HCT116 (cell line): ENCODE results near the gene RANBP10. TPM values are rescaled to one million over a fixed set of nuclear protein-coding genes. Genes with fewer than 3 reads are reported as not detected.

Source experiments
- ATAC-seq: fragments of 200-7000 bp; cut with Tn5 transposase; 2 replicates; pipeline ENCODE4 v1.9.1; 2020; ENCODE audit warnings: mild to moderate bottlenecking, moderate library complexity
- BruUV-seq: library from RNA; stranded (reverse); fragments of 400-500 nt; replicated peaks from 2 replicates; lab custom pipeline; 2021; lab: Mats Ljungman, UMichigan
- CTCF ChIA-PET: fragments of 300-600 bp; sonication (Branson Sonifier 250); formaldehyde crosslinking; loops from one replicate; lab custom pipeline; 2021; ENCODE audit warnings: antibody characterized with exemption; lab: Charles Lee
- POLR2A ChIA-PET: fragments of 300-600, 350-600 bp; sonication (Branson Sonifier 250); formaldehyde crosslinking; loops from one replicate; lab custom pipeline; 2021; ENCODE audit warnings: antibody characterized with exemption; lab: Charles Lee
- RAD21 ChIA-PET, 2 experiments: fragments of 300-600 bp; sonication (Branson Sonifier 250); formaldehyde crosslinking; loops; one replicate each; lab custom pipeline; 2023; ENCODE audit warnings: low total read pairs in 2 of 2; ENCODE audit not compliant: uncharacterized antibody in 2 of 2, unreplicated experiment in 2 of 2, low non-redundant PET in 1 of 2; lab: Charles Lee
- DNase-seq: peaks from one replicate; pipeline ENCODE4 v3.0.0-alpha.2; 2010; ENCODE audit warnings: low read depth, low spot score
- H2AFZ ChIP-seq: fragments of 200-600 bp; shearing (Covaris generic), sonication (generic); 2 replicates; pipeline ENCODE4 v1.6.1; 2017; ENCODE audit warnings: low read depth, mixed run types, mixed read lengths, antibody characterized with exemption, low read length; ENCODE audit not compliant: poor library complexity, severe bottlenecking
- H3K27ac ChIP-seq: 2 replicates; pipeline ENCODE4 v1.5.1; 2012; ENCODE audit warnings: low read depth, low read length
- H3K27me3 ChIP-seq: fragments of 200-600 bp; sonication (generic); 2 replicates; pipeline ENCODE4 v1.6.1; 2016; ENCODE audit warnings: mixed run types, low read length, mixed read lengths; ENCODE audit not compliant: insufficient read depth
- H3K36me3 ChIP-seq, 2 experiments: fragments of 200-500 bp in 1 of 2; fragments of 200-600 bp in 1 of 2; sonication (Bioruptor generic) in 1 of 2; sonication (generic) in 1 of 2; 2 replicates each; pipeline versions ENCODE4 v1.5.1 to v1.6.1; 2014 to 2016; ENCODE audit warnings: low read length in 2 of 2, inconsistent platforms in 1 of 2, mixed read lengths in 1 of 2, mixed run types in 1 of 2; ENCODE audit not compliant: insufficient read depth in 2 of 2, control insufficient read depth in 1 of 2
- H3K4me1 ChIP-seq, 2 experiments: fragments of 200-600 bp in 1 of 2; sonication (generic) in 1 of 2; 2 replicates each; pipeline versions ENCODE4 v1.5.1 to v1.6.1; 2012 to 2017; ENCODE audit warnings: low read length in 2 of 2, inconsistent platforms in 1 of 2, mild to moderate bottlenecking in 1 of 2, mixed read lengths in 1 of 2, mixed run types in 1 of 2, moderate library complexity in 1 of 2; ENCODE audit not compliant: insufficient read depth in 2 of 2, control insufficient read depth in 1 of 2
- H3K4me2 ChIP-seq: fragments of 200-600 bp; sonication (generic); 2 replicates; pipeline ENCODE4 v1.6.1; 2017; ENCODE audit warnings: mixed run types, low read length, mixed read lengths
- H3K4me3 ChIP-seq, 2 experiments: fragments of 200-600 bp in 1 of 2; sonication (generic) in 1 of 2; replicated peaks in 1 of 2; 2 replicates each; pipeline ENCODE4 v1.5.1; 2011 to 2016; ENCODE audit warnings: low read length in 2 of 2, control low read depth in 1 of 2, low read depth in 1 of 2, mild to moderate bottlenecking in 1 of 2, mixed read lengths in 1 of 2, mixed run types in 1 of 2
- H3K79me2 ChIP-seq: fragments of 200-600 bp; sonication (generic); 2 replicates; pipeline ENCODE4 v1.6.1; 2017; ENCODE audit warnings: mild to moderate bottlenecking, mixed run types, low read length, moderate library complexity, mixed read lengths; ENCODE audit not compliant: insufficient read depth
- H3K9ac ChIP-seq: fragments of 200-600 bp; sonication (generic); 2 replicates; pipeline ENCODE4 v1.6.1; 2016; ENCODE audit warnings: low read length, mixed read lengths
- H3K9me2 ChIP-seq: fragments of 200-600 bp; sonication (generic), shearing (Covaris generic); 2 replicates; pipeline ENCODE4 v1.6.1; 2017; ENCODE audit warnings: mixed run types, mild to moderate bottlenecking, moderate library complexity; ENCODE audit not compliant: insufficient read depth
- H3K9me3 ChIP-seq, 2 experiments: fragments of 200-500 bp in 1 of 2; fragments of 200-600 bp in 1 of 2; sonication (Bioruptor generic) in 1 of 2; sonication (generic) in 1 of 2; 2 replicates each; pipeline ENCODE4 v1.6.1; 2014 to 2017; ENCODE audit warnings: low read length in 2 of 2, mixed read lengths in 2 of 2, inconsistent platforms in 1 of 2, low read depth in 1 of 2, mild to moderate bottlenecking in 1 of 2, mixed run types in 1 of 2, moderate library complexity in 1 of 2; ENCODE audit not compliant: control insufficient read depth in 1 of 2, insufficient read depth in 1 of 2
- H4K20me1 ChIP-seq: fragments of 200-600 bp; sonication (generic), shearing (Covaris generic); 2 replicates; pipeline ENCODE4 v1.6.1; 2017; ENCODE audit warnings: mixed run types, mild to moderate bottlenecking, moderate library complexity; ENCODE audit not compliant: insufficient read depth
- CBX3 ChIP-seq: IDR thresholded peaks from 2 replicates; pipeline ENCODE4 v1.6.1; 2012; ENCODE audit warnings: low read depth
- EGR1 ChIP-seq: IDR thresholded peaks from 2 replicates; pipeline ENCODE4 v1.6.1; 2012; ENCODE audit warnings: low read depth
- EZH2 ChIP-seq: fragments of 200-600 bp; sonication (generic); IDR thresholded peaks from 2 replicates; pipeline ENCODE4 v1.6.1; 2017; ENCODE audit warnings: antibody characterized with exemption, mixed run types
- JUND ChIP-seq: IDR thresholded peaks from 2 replicates; pipeline ENCODE4 v1.6.1; 2012
- POLR2A ChIP-seq: IDR thresholded peaks from 2 replicates; pipeline ENCODE4 v1.7.0; 2011; ENCODE audit warnings: borderline replicate concordance; ENCODE audit not compliant: insufficient read depth, insufficient read length; ENCODE audit errors: extremely low read depth
- POLR2AphosphoS5 ChIP-seq: IDR thresholded peaks from 2 replicates; pipeline ENCODE4 v1.6.1; 2011; ENCODE audit warnings: mild to moderate bottlenecking, low read depth, low read length, moderate library complexity
- RAD21 ChIP-seq: IDR thresholded peaks from 2 replicates; pipeline ENCODE4 v1.6.1; 2012; ENCODE audit warnings: low read depth, mild to moderate bottlenecking
- REST ChIP-seq: IDR thresholded peaks from 2 replicates; pipeline ENCODE4 v1.6.1; 2012; ENCODE audit warnings: low read depth
- SIN3A ChIP-seq: IDR thresholded peaks from 2 replicates; pipeline ENCODE4 v1.6.1; 2012; ENCODE audit warnings: low read depth
- YY1 ChIP-seq: IDR thresholded peaks from 2 replicates; pipeline ENCODE4 v1.6.1; 2011; ENCODE audit warnings: low read length, low read depth, moderate library complexity, mild to moderate bottlenecking; ENCODE audit not compliant: insufficient replicate concordance; ENCODE audit errors: extremely low read depth
- ZFX ChIP-seq: fragments of 450-650 bp; IDR thresholded peaks from 2 replicates; pipeline ENCODE4 v1.6.1; 2017
- ZNF274 ChIP-seq: fragments of 200-500 bp; sonication (Bioruptor generic); IDR thresholded peaks from 2 replicates; pipeline ENCODE4 v1.6.1; 2014; ENCODE audit warnings: mild to moderate bottlenecking, low read depth, low read length, inconsistent platforms
- intact Hi-C: fragments of 100-400 bp; cut with micrococcal nuclease; formaldehyde crosslinking; loops from 2 replicates; pipeline ENCODE4 v1.10.0; 2022
- total RNA-seq: library from RNA; stranded (reverse); gene quantifications from one replicate; pipeline ENCODE4 v1.2.1, GENCODE V29; 2021; ENCODE audit not compliant: unreplicated experiment
- TF ChIP-seq, protein P1 (sequence below): IDR thresholded peaks from 2 replicates; pipeline ENCODE4 v1.6.1; 2012
- TF ChIP-seq, protein P2 (sequence below): IDR thresholded peaks from 2 replicates; pipeline ENCODE4 v1.6.1; 2011; ENCODE audit warnings: mild to moderate bottlenecking, low read length, moderate library complexity; ENCODE audit not compliant: insufficient replicate concordance; ENCODE audit errors: extremely low read depth

The RANBP10 gene
- total RNA-seq, 1 experiment from 2014 or later = 16.9 TPM

DNA sequence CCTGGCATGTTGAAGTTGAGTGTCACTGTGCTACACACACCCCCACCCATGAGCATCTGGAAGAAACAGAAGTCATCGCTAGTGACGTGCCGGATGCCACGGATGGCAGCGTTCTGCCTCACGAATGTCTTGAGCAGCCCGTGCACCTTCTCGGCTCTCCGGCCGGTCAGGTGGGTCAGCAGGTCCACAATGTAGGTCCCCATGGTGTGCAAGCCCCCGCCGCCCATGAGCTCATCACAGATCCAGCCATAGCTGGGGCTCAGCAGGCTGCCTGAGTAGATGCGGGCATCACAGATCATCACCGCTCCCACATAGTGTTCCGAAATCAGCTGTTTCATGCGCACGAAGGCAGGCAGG, 130.8 kb downstream of the RANBP10 start:
- no peaks in the 10 kb centered on the region for H3K9me3 ChIP-seq
- no peaks in the 10 kb centered on the region for H4K20me1 ChIP-seq
- intact Hi-C loops = no loop called here
- BruUV-seq = no TSS peak
- ChIA-PET CTCF (no interaction called here), POLR2A (no interaction called here), RAD21 (no interaction called here)
- no peaks in the 10 kb centered on the region; a peak in 1 of 4 replicates for H3K36me3 ChIP-seq
- no peaks in the 10 kb centered on the region for H3K79me2 ChIP-seq
- peaks cover 0 to 5% of the 10 kb centered on the region in 2 experiments; a peak in 2 of 4 replicates for H3K4me1 ChIP-seq
- H3K4me2 ChIP-seq = no peak overlapping the region
- H3K9me2 ChIP-seq = no peaks in the 10 kb centered on the region
- H3K27ac ChIP-seq = no peak overlapping the region
- no peaks in the 10 kb centered on the region for H3K27me3 ChIP-seq
- no peak overlapping the region for H2AFZ ChIP-seq
- TF ChIP-seq REST (no peak), JUND (no peak)
- TF ChIP-seq, protein P1, sequence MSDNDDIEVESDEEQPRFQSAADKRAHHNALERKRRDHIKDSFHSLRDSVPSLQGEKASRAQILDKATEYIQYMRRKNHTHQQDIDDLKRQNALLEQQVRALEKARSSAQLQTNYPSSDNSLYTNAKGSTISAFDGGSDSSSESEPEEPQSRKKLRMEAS = no peak
- H3K9ac ChIP-seq = no peak overlapping the region
- no peak overlapping the region for H3K4me3 ChIP-seq
- ATAC-seq (no peak), DNase-seq (no peak)

- no peaks in the 10 kb centered on the region for H4K20me1 ChIP-seq
- ATAC-seq (no peak), DNase-seq (no peak)
- CTCF ChIA-PET = no interaction called here
- RAD21 ChIA-PET = no interaction called here
- peaks cover 0 to 5% of the 10 kb centered on the region in 2 experiments; a peak in 2 of 4 replicates for H3K4me1 ChIP-seq
- no peaks in the 10 kb centered on the region for H3K27me3 ChIP-seq
- no TSS peak for BruUV-seq
- H3K9me2 ChIP-seq = no peaks in the 10 kb centered on the region
- H3K9me3 ChIP-seq = no peaks in the 10 kb centered on the region
- no peak overlapping the region for H3K4me2 ChIP-seq
- TF ChIP-seq POLR2AphosphoS5 (no peak), ZFX (no peak), ZNF274 (no peak), EGR1 (no peak), RAD21 (no peak), POLR2A (no peak), EZH2 (no peak), CBX3 (no peak), SIN3A (no peak), YY1 (no peak)
- TF ChIP-seq, protein P2, sequence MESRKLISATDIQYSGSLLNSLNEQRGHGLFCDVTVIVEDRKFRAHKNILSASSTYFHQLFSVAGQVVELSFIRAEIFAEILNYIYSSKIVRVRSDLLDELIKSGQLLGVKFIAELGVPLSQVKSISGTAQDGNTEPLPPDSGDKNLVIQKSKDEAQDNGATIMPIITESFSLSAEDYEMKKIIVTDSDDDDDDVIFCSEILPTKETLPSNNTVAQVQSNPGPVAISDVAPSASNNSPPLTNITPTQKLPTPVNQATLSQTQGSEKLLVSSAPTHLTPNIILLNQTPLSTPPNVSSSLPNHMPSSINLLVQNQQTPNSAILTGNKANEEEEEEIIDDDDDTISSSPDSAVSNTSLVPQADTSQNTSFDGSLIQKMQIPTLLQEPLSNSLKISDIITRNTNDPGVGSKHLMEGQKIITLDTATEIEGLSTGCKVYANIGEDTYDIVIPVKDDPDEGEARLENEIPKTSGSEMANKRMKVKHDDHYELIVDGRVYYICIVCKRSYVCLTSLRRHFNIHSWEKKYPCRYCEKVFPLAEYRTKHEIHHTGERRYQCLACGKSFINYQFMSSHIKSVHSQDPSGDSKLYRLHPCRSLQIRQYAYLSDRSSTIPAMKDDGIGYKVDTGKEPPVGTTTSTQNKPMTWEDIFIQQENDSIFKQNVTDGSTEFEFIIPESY = no peak
- H3K36me3 ChIP-seq = no peaks in the 10 kb centered on the region
- H3K79me2 ChIP-seq = no peaks in the 10 kb centered on the region
- H3K4me3 ChIP-seq = no peak overlapping the region
- intact Hi-C loops = loop anchor here (5.0 kb wide), 2 partner anchors 132 to 367 kb away; partner anchors contain the start of genes RANBP10 and TSNAXIP1
- no peak overlapping the region for H2AFZ ChIP-seq
- H3K9ac ChIP-seq = no peak overlapping the region
- H3K27ac ChIP-seq = no peak overlapping the region
- POLR2A ChIA-PET = no interaction called here
These were observed 131.3 kb downstream of the RANBP10 start for GRCh38 chr16:67674851-67675578.
